ENCODE data around the gene CHTF18. TPM values are rescaled to one million over a fixed set of nuclear protein-coding genes. Genes with fewer than 3 reads are reported as not detected.
A peak's percentile ranks its signal among the peaks of the same experiment; 100 is the strongest.

Gene CHTF18
- total and polyA plus RNA-seq, 10 donors: 8.9 to 55.0 (median 26.0) TPM

GRCh38 chr16:839643-840408, 51.4 kb downstream of the CHTF18 start:
- peaks cover 0 to 27% (median 13%) of the 10 kb centered on the region in 6 donors for H3K4me1 ChIP-seq
- WGBS, 5 donors: 75 to 86% (median 80%) methylated on average over 15 to 24 of the region's 24 CpGs
- peaks cover 0 to 67% (median 0%) of the 10 kb centered on the region in 7 donors for H3K27me3 ChIP-seq (replicated peaks in 1 of 7)
- no peak overlapping the region for H3K4me3 ChIP-seq
- no peaks in the 10 kb centered on the region for H3K36me3 ChIP-seq
- peaks cover 4 to 35% (median 30%) of the 10 kb centered on the region in 8 donors for H3K9me3 ChIP-seq
- intact Hi-C loops (cut with DNase I; ENCODE audit: low total_unique reads): no loop called here
- H3K27ac ChIP-seq: no peak overlapping the region
- peak; percentile 56 for DNase-seq
- TF ChIP-seq CTCF (IDR thresholded peaks at IDR 0.05 in 8 of 11, conservative IDR thresholded peaks at IDR 0.05 in 3 of 11) (no peak), POLR2AphosphoS5 (IDR thresholded peaks at IDR 0.05) (no peak), POLR2A (IDR thresholded peaks at IDR 0.05) (no peak)

- 69 to 85% (median 79%) methylated on average over 18 to 34 of the region's 34 CpGs for WGBS, 5 donors
- Histone ChIP-seq H3K27ac (no peak overlapping the region), H3K9me3 (peaks cover 4 to 25% (median 21%) of the 10 kb centered on the region in 8 donors), H3K36me3 (no peaks in the 10 kb centered on the region), H3K4me3 (no peak overlapping the region), H3K4me1 (peaks cover 0 to 37% (median 16%) of the 10 kb centered on the region in 6 donors), H3K27me3 (replicated peaks in 1 of 7) (peaks cover 0 to 70% (median 0%) of the 10 kb centered on the region in 7 donors)
- peak; percentile 61 for DNase-seq
- TF ChIP-seq CTCF (IDR thresholded peaks at IDR 0.05 in 8 of 11, conservative IDR thresholded peaks at IDR 0.05 in 3 of 11) (no peak), POLR2A (IDR thresholded peaks at IDR 0.05) (no peak), POLR2AphosphoS5 (IDR thresholded peaks at IDR 0.05) (peak in 1 of 3 donors; percentile 55)
- intact Hi-C loops (cut with DNase I; ENCODE audit: low total_unique reads): no loop called here
These were observed 52.4 kb downstream of the CHTF18 start for GRCh38 chr16:840561-841454.

- 78 to 88% (median 86%) methylated on average over 20 to 27 of the region's 27 CpGs for WGBS, 5 donors
- Histone ChIP-seq H3K4me1 (peaks cover 0 to 41% (median 17%) of the 10 kb centered on the region in 6 donors), H3K4me3 (no peak overlapping the region), H3K36me3 (no peaks in the 10 kb centered on the region), H3K27me3 (replicated peaks in 1 of 7) (peaks cover 0 to 70% (median 0%) of the 10 kb centered on the region in 7 donors), H3K9me3 (peaks cover 2 to 17% (median 14%) of the 10 kb centered on the region in 8 donors), H3K27ac (no peak overlapping the region)
- DNase-seq: no peak
- intact Hi-C loops (cut with DNase I; ENCODE audit: low total_unique reads): no loop called here
- TF ChIP-seq POLR2AphosphoS5 (IDR thresholded peaks at IDR 0.05) (no peak), CTCF (IDR thresholded peaks at IDR 0.05 in 8 of 11, conservative IDR thresholded peaks at IDR 0.05 in 3 of 11) (no peak), POLR2A (IDR thresholded peaks at IDR 0.05) (no peak)
These were observed 53.1 kb downstream of the CHTF18 start for GRCh38 chr16:841455-842060.
